ENCODE results near the gene FCER2.

GRCh38 chr19:7661744-7662538 lies 40.0 kb downstream of the FCER2 start:
- TF ChIP-seq CTCF (IDR thresholded peaks at IDR 0.05) (no peak), POLR2A (IDR thresholded peaks at IDR 0.05) (no peak)
